ENCODE results near the gene MED15.
"Not testable (repeated sequence)": the region's sequence is repeated elsewhere in the genome, so short reads cannot be mapped to it uniquely, and the experiment has no call there.

Gene MED15

GRCh38 chr22:20507253-20508066 is at the start of gene MED15:
TSS of gene MED15 (plus strand) at chr22:20507610. CDS start at chr22:20507679, 69 bp downstream.
- DNase-seq: peak; percentile 41 to 90 (median 85)

- no peak for DNase-seq
Observed at GRCh38 chr22:20458530-20459151, 48.8 kb upstream of the MED15 start.

GRCh38 chr22:20459152-20459542 is 48.3 kb upstream of the MED15 start:
- no peak for DNase-seq

GRCh38 chr22:20459862-20460261 is 47.5 kb upstream of the MED15 start:
- no peak for DNase-seq

- DNase-seq: no peak
Observed at GRCh38 chr22:20463324-20464095, 43.9 kb upstream of the MED15 start.

GRCh38 chr22:20464096-20464614 is 43.3 kb upstream of the MED15 start:
- DNase-seq: no peak

GRCh38 chr22:20464912-20465758 is 42.3 kb upstream of the MED15 start:
- DNase-seq: no peak

- no peak for DNase-seq
Observed at GRCh38 chr22:20465759-20466077, 41.7 kb upstream of the MED15 start.

GRCh38 chr22:20466659-20467379 is 40.6 kb upstream of the MED15 start:
- DNase-seq: no peak

GRCh38 chr22:20469110-20469868 is 38.1 kb upstream of the MED15 start:
- DNase-seq: no peak

GRCh38 chr22:20470525-20470924 is 36.9 kb upstream of the MED15 start:
- DNase-seq: not testable (repeated sequence)

- DNase-seq: peak in 2 of 14 donors; percentile 6 to 67
Observed at GRCh38 chr22:20471126-20471833, 36.1 kb upstream of the MED15 start.

- no peak for DNase-seq
Observed at GRCh38 chr22:20472629-20473442, 34.6 kb upstream of the MED15 start.

- no peak for DNase-seq
Observed at GRCh38 chr22:20475115-20475436, 32.3 kb upstream of the MED15 start.

GRCh38 chr22:20475569-20475968 is 31.8 kb upstream of the MED15 start:
- not testable (repeated sequence) for DNase-seq

- DNase-seq: not testable (repeated sequence)
Observed at GRCh38 chr22:20478059-20478458, 29.4 kb upstream of the MED15 start.

GRCh38 chr22:20479612-20480196 is 27.7 kb upstream of the MED15 start:
- DNase-seq: no peak

- not testable (repeated sequence) for DNase-seq
Observed at GRCh38 chr22:20483143-20483506, 24.3 kb upstream of the MED15 start.

- no peak for DNase-seq
Observed at GRCh38 chr22:20483771-20484170, 23.6 kb upstream of the MED15 start.
